Measurements from ENCODE around the gene FRMD3.

DNA sequence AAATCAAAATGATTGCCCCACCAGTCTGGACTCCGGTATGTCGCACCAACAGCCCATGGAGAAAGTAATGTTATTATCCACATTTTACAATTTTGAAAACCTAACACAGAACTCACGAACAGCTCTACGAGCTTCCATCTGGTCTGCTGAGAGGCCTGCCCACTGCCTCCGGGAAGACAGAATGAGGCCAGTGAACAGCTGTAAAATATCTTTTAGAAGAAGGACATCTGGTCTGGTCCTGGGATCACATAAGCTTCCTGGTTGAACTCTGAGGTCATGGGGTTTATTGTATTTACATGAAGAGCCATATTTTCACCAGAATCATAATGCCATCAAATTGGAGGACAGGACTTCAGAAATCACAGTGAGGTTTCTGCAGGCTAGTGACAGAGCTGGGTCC is 89.0 kb downstream of the FRMD3 start:
- TF ChIP-seq, protein P1, sequence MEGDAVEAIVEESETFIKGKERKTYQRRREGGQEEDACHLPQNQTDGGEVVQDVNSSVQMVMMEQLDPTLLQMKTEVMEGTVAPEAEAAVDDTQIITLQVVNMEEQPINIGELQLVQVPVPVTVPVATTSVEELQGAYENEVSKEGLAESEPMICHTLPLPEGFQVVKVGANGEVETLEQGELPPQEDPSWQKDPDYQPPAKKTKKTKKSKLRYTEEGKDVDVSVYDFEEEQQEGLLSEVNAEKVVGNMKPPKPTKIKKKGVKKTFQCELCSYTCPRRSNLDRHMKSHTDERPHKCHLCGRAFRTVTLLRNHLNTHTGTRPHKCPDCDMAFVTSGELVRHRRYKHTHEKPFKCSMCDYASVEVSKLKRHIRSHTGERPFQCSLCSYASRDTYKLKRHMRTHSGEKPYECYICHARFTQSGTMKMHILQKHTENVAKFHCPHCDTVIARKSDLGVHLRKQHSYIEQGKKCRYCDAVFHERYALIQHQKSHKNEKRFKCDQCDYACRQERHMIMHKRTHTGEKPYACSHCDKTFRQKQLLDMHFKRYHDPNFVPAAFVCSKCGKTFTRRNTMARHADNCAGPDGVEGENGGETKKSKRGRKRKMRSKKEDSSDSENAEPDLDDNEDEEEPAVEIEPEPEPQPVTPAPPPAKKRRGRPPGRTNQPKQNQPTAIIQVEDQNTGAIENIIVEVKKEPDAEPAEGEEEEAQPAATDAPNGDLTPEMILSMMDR (conservative IDR thresholded peaks at IDR 0.05), result no peak
- no peak for TF ChIP-seq EZH2 (IDR thresholded peaks at IDR 0.05; ENCODE audit: low read depth)
